Amniotic epithelial cell (primary cell): Measurements from ENCODE around the gene CCNG2.

Experiments
- DNase-seq: peaks from one replicate; pipeline ENCODE4 v3.0.0-alpha.2; 2010; ENCODE audit warnings: low read depth

Gene CCNG2

GRCh38 chr4:77147079-77147782 lies 9.8 kb upstream of the CCNG2 start:
- no peak for DNase-seq

GRCh38 chr4:77148078-77148477 lies 8.9 kb upstream of the CCNG2 start:
- peak; percentile 97 for DNase-seq

GRCh38 chr4:77149789-77150188 lies 7.2 kb upstream of the CCNG2 start:
- no peak for DNase-seq

GRCh38 chr4:77151241-77151640 lies 5.8 kb upstream of the CCNG2 start:
- peak; percentile 49 for DNase-seq

- peak; percentile 41 for DNase-seq
Observed at GRCh38 chr4:77152421-77152820, 4.6 kb upstream of the CCNG2 start.

GRCh38 chr4:77153006-77153405 lies 4.0 kb upstream of the CCNG2 start:
- DNase-seq: no peak

GRCh38 chr4:77154065-77154464 lies 2.9 kb upstream of the CCNG2 start:
- no peak for DNase-seq

GRCh38 chr4:77154761-77155499 lies 2.1 kb upstream of the CCNG2 start:
- DNase-seq: no peak

- no peak for DNase-seq
Observed at GRCh38 chr4:77155631-77156452, 1.2 kb upstream of the CCNG2 start.

- DNase-seq: peak; percentile 99
Observed at GRCh38 chr4:77156533-77156911, 485 bp upstream of the CCNG2 start.

- DNase-seq: peak; percentile 86
Observed at GRCh38 chr4:77157859-77158486, 966 bp downstream of the CCNG2 start.

- DNase-seq: peak; percentile 47
Observed at GRCh38 chr4:77158487-77158861, 1.5 kb downstream of the CCNG2 start.

- no peak for DNase-seq
Observed at GRCh38 chr4:77159806-77160205, 2.8 kb downstream of the CCNG2 start.

GRCh38 chr4:77163641-77164040 lies 6.6 kb downstream of the CCNG2 start:
- DNase-seq: no peak

GRCh38 chr4:77167173-77167572 lies 10.2 kb downstream of the CCNG2 start:
- DNase-seq: no peak

GRCh38 chr4:77167866-77168265 lies 10.9 kb downstream of the CCNG2 start:
- no peak for DNase-seq

- peak; percentile 88 for DNase-seq
Observed at GRCh38 chr4:77169481-77169880, 12.5 kb downstream of the CCNG2 start.

- DNase-seq: no peak
Observed at GRCh38 chr4:77170926-77171325, 13.9 kb downstream of the CCNG2 start.

- peak; percentile 90 for DNase-seq
Observed at GRCh38 chr4:77172336-77172735, 15.3 kb downstream of the CCNG2 start.

GRCh38 chr4:77174426-77174825 lies 17.4 kb downstream of the CCNG2 start:
- DNase-seq: no peak

- no peak for DNase-seq
Observed at GRCh38 chr4:77175201-77175611, 18.2 kb downstream of the CCNG2 start.

GRCh38 chr4:77176640-77177039 lies 19.6 kb downstream of the CCNG2 start:
- no peak for DNase-seq
